Measurements from ENCODE around the gene TMEM89.

TMEM89 gene

GRCh38 chr3:48585411-48585810 is 36.2 kb downstream of the TMEM89 start:
- DNase-seq, result no peak

GRCh38 chr3:48584836-48585235 is 36.7 kb downstream of the TMEM89 start:
- no peak for DNase-seq

GRCh38 chr3:48581621-48582481 is 39.7 kb downstream of the TMEM89 start:
- DNase-seq, result no peak

GRCh38 chr3:48576647-48577046 is 44.9 kb downstream of the TMEM89 start:
- DNase-seq, result no peak

- DNase-seq, result no peak
Observed at GRCh38 chr3:48575366-48575765, 46.2 kb downstream of the TMEM89 start.

GRCh38 chr3:48573973-48574585 is 47.5 kb downstream of the TMEM89 start:
- no peak for DNase-seq

DNA sequence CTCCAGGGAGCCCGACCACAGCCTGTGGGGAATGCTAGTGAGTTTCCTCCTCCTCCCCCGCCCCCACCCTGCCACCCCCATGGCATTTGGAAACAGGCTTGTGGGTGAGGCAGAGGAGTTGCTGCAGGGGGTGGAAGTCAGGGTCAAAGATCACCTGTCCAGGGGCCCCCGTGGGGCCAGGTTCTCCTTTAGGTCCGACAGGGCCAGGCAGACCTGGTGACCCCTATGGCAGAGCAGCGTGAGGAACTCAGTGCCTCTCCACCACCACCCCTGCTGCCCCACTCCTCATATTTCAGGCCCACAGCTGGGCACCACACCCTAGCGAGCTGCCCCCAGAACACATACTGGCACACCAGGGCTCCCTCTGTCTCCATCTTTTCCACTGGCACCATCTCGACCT is 49.1 kb downstream of the TMEM89 start:
- DNase-seq, result no peak

GRCh38 chr3:48571938-48572337 is 49.6 kb downstream of the TMEM89 start:
- no peak for DNase-seq

All from NCI-H524 (cell line).